Glomerular visceral epithelial cell (primary cell): ENCODE measurements around the gene SUCLA2.

Experiments
- DNase-seq: peaks from one replicate; pipeline ENCODE4 v3.0.0-alpha.2; 2016; ENCODE audit errors: extremely low spot score

SUCLA2 gene

GRCh38 chr13:47903836-47904235 is 97.2 kb downstream of the SUCLA2 start:
- DNase-seq: peak; percentile 12

- DNase-seq: peak; percentile 25
Measured at GRCh38 chr13:47901441-47901840, 99.6 kb downstream of the SUCLA2 start.

GRCh38 chr13:47898080-47898479 is 103.0 kb downstream of the SUCLA2 start:
- DNase-seq: no peak

GRCh38 chr13:47897411-47898050 is 103.5 kb downstream of the SUCLA2 start:
- DNase-seq: peak; percentile 80

GRCh38 chr13:47896546-47896945 is 104.5 kb downstream of the SUCLA2 start:
- no peak for DNase-seq

GRCh38 chr13:47896111-47896510 is 105.0 kb downstream of the SUCLA2 start:
- no peak for DNase-seq

- no peak for DNase-seq
Measured at GRCh38 chr13:47893527-47893926, 107.5 kb downstream of the SUCLA2 start.
